NCI-H2196 (cell line): ENCODE data around the gene PHF5A.

Experiments
- DNase-seq: peaks from one replicate; lab custom pipeline; 2025; ENCODE audit not compliant: unreplicated experiment; lab: John Stamatoyannopoulos, UW

PHF5A gene

GRCh38 chr22:41488076-41488475 is 19.6 kb upstream of the PHF5A start:
- no peak for DNase-seq

- DNase-seq = no peak
Measured at GRCh38 chr22:41487037-41487935, 18.8 kb upstream of the PHF5A start.

DNA sequence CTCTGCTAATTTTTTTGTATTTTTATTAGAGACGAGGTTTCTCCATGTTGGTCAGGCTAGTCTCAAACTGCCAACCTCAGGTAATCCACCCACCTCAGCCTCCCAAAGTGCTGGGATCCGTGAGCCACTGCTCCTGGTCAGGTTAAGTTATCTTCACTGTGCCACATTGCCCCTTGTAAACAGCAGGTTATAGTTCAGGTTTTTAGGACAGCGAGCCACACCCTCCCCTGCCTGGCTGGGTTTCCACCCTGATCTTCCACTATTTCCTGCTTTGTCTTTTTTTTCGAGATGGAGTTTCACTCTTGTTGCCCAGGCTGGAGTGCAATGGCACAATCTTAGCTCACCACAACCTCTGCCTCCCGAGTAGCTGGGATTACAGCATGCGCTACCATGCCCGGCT is 16.5 kb upstream of the PHF5A start:
- no peak for DNase-seq

GRCh38 chr22:41482319-41482935 is 13.9 kb upstream of the PHF5A start:
- DNase-seq = no peak

GRCh38 chr22:41481925-41482318 is 13.4 kb upstream of the PHF5A start:
- DNase-seq = no peak

DNA sequence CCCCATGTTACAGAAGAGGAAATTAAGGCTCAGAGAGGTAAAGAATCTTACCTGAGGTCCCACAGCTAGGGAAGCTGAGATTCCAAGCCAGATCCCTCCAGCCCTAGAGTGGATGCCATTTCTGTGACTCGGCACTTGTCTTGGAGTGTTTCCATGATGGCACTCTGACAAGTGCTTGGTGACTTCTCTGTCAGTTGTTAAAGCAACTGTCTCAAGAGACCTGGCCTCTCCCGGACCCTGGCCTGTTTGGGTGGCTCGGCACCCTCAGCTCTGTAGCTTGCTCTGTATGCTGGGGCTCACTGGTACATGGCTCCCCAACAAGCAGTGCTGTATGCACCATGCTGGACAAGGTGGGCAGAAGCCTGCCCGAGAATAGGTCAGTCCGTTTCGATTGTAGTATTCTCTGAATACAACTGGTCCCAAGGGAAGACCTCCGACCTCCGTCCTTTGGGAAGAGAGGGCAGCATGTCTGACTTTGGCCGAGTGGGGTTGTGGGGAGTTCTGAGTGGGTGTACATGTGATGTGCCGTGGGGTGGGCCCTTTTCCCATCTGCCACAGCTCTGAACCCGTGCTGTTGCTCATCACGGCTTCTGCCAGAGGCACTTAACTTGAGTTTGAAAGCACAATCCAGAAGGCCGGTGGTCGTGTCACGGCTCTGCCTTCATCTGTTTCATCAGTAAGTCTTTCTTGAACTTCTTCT is 12.8 kb upstream of the PHF5A start:
- no peak for DNase-seq

DNA sequence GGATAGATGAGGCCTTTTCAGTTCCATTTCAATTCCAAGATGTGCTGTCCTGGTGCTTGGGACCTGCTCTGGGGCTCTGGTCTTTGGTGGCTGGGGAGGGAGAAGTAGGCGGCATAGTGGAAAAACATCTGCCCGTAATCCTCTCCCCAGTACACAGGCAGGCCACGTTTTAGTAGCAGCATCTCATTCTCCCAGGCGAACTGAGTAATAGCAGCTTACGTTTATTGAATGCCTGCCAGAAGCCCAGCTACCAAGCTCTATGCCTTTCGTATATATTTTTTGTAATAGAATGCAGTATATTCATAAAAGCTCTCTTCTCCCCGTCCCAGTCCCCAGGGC is 11.9 kb upstream of the PHF5A start:
- no peak for DNase-seq

- DNase-seq = no peak
Measured at GRCh38 chr22:41479671-41480396, 11.3 kb upstream of the PHF5A start.

DNA sequence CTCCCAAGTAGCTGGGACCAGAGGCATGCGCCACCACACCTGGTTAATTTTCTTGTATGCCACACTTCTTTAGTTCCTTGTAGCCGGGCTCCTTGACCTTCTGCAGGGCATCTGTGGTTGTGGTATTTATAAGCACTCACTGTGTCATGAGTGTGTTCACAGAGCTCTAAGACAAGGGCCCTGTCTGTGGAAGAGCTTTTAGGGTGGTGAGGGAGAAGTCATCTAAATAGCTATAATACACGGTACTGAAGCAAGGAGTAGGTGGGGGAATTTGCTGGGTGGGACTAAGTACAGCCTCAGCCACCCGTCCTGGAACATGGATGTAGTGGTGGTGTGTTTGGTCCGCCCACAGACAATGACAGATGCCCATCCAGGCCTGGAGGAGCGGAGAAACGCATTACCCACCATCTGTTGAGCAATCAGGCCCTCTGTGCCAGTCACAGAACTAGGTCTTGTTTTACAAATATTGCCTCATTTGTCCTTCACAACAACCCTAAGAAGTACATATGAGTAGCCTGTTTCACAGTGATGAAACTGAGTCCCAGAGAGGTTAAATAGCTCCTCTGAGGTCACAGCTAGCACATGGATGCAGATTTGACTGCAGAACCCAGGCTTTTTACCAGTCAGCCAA is 10.5 kb upstream of the PHF5A start:
- DNase-seq = no peak

- no peak for DNase-seq
Measured at GRCh38 chr22:41478473-41478872, 10.0 kb upstream of the PHF5A start.

DNA sequence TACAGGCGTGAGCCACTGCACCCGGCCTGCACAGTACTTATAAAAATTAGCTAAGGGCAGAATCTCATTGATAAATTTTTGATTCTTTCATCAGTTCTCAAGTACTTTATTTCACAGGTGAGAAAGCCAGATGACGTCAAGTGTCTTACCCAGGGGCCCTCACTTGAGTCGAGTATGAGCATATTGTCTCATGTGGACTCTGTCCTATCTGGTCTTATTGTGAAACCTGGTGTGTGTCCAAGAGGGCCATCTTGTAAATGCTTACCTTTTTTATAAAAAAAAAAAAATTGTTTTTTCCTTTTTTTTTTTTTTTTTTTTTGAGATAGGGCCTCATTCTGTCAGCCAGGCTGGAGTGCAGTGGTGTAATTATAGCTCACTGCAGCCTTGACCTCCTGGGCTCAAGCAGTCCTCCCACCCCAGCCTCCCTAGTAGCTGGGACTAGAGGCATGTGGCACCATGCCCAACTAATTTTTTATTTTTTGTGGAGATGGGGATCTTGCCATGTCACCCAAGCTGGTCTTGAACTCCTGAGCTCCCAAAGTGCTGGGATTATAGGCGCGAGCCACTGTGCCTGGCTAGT is 6.5 kb upstream of the PHF5A start:
- DNase-seq = no peak

- no peak for DNase-seq
Measured at GRCh38 chr22:41471568-41471967, 3.1 kb upstream of the PHF5A start.

GRCh38 chr22:41470886-41471285 is 2.4 kb upstream of the PHF5A start:
- no peak for DNase-seq

- no peak for DNase-seq
Measured at GRCh38 chr22:41469218-41469851, 843 bp upstream of the PHF5A start.

DNA sequence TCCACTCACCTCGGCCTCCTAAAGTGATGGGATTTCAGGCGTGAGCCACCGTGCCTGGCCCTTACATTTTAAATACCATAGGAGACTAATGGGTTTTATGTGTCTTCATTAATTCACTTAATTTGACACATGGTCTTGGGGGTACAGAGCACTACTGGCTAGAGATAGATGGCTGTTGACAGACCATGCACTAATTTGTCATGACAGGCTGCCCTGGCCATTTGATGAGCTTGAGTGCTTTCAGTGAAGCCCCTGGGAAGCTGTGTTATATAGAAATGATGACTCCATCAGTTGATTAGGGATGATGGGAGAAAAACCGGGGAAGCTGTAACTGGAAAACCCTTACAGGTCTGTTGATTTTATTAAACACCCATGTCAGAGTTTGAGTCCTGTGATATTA is 6.6 kb downstream of the PHF5A start:
- DNase-seq = no peak

DNA sequence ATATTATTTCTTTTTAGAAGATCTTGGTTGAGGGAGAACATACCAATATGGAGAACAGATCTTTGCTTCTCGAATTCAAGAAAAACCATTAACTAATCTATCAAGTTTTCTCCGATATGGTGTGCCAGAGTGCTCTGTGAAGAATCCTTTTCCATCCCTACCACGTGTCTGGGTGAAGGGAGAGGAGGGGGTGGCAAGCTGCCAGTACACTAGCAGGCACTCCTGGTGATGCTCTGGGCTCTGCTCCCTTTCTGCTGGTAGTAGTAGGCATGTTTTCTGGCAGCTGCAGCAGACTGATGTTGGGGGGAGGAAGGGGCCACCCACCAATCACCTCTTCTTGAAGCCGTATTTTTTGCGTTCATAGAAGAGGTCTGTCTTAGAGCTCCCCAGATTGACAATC is 8.4 kb downstream of the PHF5A start:
- DNase-seq = peak; percentile 31

GRCh38 chr22:41459431-41459830 is 9.1 kb downstream of the PHF5A start:
- no peak for DNase-seq

GRCh38 chr22:41458161-41458728 is 10.2 kb downstream of the PHF5A start:
- no peak for DNase-seq

DNA sequence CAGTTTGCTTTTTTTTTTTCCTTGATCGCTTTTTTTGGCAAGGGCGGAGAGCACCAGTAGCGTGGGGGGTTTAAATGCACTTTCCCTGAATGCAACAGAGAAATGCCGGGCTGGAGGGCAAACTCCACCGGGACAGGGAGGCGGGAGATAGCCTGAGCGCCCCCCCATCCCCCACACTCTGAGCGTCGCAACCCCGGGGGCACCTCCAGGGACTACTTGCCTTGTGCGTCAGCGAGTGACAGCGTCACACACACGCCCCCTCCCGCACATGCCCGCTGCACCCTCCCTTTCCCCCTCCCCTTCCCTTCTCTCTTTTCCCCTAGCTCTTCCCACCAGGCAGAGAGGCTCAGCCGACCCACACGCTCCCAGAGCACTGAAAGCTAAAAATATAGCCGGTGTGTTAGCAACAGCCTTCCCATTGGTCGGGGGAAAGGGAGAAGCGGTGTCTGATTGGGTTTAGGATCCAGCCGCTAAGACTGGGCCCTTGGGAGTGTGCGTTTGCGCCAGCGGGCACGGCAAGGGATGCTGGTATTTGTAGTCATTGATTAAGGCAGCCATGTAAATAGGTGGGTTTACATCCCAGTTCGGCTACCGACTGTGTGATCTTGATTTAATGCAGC is 20.2 kb downstream of the PHF5A start:
- peak; percentile 97 for DNase-seq
